Stimulated activated CD4-positive, alpha-beta T cell treated with anti-CD3 and anti-CD28 coated beads, Interleukin-12 subunit alpha, Interleukin-12 subunit beta, amount 100 ng/mL, for 4 hours (primary cell): ENCODE data around the gene CCDC187.
"Not testable (repeated sequence)": the region's sequence is repeated elsewhere in the genome, so short reads cannot be mapped to it uniquely, and the experiment has no call there.

ENCODE experiments used
- DNase-seq: peaks from one replicate; pipeline ENCODE4 v3.0.0-alpha.2; 2020

Gene CCDC187

DNA sequence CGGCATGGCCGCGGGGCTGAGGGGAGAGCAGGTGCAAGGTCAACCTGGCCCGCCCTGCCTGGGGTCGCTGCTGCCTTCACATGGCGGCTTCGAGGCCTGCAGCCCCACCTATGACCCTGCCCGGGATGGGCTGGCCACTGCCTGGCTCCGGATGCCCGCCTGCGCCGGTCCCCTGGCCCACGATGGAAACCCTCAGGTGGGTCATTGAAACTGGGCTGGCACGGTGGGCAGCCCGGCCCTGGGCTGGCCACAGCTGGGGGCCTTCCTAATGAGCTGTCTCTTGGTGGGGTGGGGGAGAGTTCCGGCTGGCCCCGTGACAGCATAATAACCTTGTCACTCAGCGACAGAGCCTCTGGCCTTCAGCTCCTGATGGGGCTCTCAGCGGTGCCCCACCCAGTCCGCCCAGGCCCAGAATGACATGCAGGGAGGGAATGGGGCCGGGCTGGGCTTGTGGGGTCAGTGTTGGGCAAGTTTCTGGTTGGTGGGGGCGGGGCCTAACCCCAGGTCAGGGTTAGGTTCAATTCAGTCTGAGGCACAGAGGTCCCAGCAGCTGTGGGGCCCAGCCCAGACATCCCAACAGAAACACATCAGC lies at the start of gene CCDC187:
TSS of gene CCDC187 (minus strand) at position 270 of the 592 bp plus-strand sequence. CDS start at position 6, 264 bp downstream.
- no peak for DNase-seq

- no peak for DNase-seq
These were observed 49.2 kb upstream of the CCDC187 start for GRCh38 chr9:136353088-136353487.

- DNase-seq: no peak
These were observed 48.8 kb upstream of the CCDC187 start for GRCh38 chr9:136352682-136353081.

GRCh38 chr9:136351868-136352267 lies 48.0 kb upstream of the CCDC187 start:
- DNase-seq: not testable (repeated sequence)

DNA sequence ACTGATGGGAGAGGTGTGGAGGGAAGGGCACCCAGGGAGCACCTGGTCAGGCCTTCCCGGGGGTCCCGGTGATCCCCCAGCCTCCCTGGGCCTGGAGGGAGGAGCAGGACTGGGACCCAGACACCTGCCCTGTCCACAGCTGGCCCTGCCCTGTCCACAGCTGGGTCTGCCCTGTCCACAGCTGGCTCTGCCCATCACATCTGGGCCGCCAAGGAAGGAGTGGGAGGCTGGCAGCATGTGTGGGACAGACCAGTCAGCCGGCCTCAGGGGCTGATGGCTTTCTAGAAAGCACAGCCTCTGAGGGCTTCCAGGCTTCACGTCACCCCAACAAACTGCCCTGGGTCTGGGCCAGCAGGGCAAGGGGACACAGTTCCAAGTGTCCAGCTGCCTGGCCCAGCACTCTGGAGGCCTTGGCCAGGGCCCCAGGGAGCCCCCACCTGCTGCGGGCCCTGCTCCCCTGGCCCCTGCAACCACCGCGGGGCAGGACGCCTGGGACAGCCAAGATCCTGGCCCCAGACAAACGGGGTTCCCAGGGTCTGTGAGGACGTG lies 47.4 kb upstream of the CCDC187 start:
- no peak for DNase-seq

DNA sequence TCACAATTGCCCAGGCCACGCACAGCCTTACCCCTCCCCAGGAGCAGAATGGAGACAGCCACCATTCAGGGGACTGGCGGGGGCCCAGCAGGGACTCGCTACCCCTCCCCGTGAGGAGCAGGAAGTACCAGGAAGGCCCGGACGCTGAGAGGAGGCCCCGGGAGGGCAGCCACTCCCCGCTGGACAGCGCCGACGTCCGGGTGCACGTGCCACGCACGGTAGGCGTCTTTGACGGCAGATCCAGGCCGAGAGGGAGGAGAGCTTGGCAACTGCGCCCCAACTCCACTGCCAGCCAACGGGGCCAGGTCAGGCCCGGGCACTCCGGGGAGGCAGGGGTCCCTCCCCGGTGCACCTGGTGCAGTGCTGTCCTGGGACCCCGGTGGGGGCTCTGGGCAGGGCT lies 45.7 kb upstream of the CCDC187 start:
- DNase-seq: no peak

- no peak for DNase-seq
These were observed 44.8 kb upstream of the CCDC187 start for GRCh38 chr9:136348691-136349090.

- no peak for DNase-seq
These were observed 43.8 kb upstream of the CCDC187 start for GRCh38 chr9:136347472-136348256.

DNA sequence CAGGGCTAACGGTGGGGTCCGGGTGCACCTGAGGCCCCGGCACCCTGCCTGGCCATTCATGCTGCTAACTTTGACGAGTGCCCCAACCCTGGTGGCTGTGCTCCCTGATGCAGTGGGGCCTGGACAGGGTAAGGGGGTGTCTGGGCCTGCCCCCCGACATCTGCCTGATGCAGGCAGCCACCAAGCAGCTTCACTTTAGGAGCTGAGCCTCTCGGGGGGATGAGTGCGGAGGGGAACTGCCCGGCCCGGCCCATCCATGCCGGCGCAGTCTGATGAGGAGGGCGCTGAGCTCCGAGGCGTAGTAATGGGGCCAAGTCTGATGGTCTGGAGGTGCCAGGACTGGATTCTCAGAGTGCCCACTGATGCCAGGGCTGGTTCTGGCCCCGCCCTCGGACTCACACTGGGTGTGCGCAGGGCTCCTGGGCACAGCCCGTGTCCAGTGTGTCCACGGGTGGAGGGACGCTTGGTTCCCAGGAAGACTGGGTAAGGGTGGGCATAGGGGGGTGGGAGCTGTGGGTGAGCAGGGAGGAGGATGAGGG lies 43.1 kb upstream of the CCDC187 start:
- no peak for DNase-seq

GRCh38 chr9:136346157-136346481 lies 42.2 kb upstream of the CCDC187 start:
- DNase-seq: no peak

GRCh38 chr9:136345281-136346156 lies 41.6 kb upstream of the CCDC187 start:
- no peak for DNase-seq

DNA sequence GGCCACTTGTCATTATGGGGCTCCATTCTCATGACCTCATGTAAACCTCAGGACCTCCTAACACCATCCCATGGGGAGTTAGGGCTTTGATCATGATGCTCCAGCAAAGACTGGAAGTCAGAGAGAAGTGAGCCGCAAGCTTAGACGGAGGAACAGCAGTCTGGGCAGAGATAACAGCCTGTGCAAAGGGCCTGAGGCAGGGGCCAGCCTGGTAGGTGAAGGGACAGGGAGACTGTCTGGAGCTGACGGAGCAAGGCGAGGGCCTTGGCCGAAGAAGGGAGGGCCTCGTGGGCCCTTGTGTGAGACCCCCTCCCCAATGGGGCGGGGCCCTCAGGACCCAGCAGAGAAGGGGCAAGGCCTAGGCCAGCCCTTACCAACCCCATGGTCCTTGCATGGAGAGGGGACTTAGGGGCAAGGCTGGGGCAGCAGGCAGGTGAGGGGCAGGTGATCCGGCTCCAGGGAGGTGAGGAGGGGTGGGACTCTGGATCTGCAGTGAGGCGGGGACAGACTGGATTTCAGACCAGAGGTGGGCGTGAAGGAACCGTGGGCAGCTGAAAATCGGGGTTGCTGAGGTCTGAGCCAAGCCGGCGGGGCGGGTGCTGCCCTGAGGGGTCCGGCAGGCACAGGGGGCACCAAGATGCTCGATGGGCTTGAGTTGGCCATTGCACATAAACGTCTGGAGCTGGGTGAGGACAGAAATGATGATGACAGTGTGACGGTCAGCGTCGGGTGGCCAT lies 40.8 kb upstream of the CCDC187 start:
- no peak for DNase-seq

GRCh38 chr9:136343884-136344269 lies 40.0 kb upstream of the CCDC187 start:
- no peak for DNase-seq

GRCh38 chr9:136343121-136343883 lies 39.4 kb upstream of the CCDC187 start:
- DNase-seq: no peak

DNA sequence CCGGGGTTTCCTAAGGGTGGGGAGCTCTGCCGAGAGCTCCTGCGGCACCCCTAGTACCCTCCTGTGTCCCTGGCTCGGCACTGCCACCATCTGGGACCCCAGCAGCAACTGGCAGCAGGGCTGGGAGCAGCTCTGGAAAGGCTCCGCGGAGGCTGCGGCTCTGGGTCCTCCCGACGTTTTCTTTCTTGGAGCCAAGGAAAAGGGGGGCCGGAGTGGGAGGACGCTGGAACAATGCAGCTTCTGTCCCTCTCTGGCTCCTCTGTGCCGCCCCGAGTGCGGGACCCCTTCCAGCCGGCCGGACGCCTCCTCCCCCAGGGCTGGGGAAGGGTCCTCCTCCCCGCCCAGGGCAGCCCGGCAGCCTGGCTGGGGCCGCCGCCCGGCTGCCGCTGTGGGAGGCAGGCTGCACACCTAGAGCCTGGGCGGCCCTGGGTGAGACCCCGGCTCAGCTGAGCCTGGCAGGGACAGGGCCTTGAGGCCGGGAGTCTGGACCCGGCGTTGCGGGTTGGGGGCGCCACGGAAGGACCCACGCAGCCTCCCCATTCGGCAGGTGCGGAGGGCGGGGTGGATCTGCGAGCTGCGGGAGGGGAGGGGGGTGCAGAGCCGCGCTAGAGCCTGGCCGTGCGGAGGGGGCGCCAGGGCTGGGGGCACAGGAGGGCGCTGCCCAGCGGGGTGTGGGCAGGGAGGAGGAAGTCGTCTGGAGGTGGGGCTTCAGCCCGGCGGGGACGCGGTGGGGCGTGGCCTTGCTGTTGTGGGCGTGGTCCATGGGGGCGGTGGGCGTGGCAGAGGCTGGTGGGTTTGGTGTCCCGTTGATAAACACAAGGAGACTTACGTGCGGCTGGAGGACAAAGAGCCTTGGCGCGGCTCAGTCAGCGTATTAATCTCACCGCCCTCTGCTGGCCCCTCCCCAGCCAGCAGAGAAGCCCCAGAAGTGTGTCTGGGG lies 38.6 kb upstream of the CCDC187 start:
- DNase-seq: peak; percentile 54

DNA sequence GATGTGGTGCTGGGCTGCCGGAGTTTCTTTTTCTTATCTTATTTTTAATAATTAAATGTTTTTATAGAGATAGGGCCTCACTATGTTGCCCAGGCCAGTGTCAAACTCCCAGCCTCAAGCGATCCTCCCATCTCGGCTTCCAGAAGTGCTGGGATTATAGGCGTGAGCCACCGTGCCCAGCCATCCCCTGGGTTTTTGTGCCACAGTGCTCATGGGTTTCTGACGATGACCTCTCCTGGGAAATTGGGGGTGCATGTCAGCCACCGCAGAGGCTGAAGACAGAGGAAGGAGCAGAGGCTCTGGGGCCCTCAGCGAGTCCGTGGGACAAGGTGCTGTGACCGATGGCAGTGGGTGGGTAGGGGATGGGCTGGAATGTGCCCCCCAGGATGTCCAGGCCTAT lies 37.9 kb upstream of the CCDC187 start:
- no peak for DNase-seq

GRCh38 chr9:136341042-136341655 lies 37.3 kb upstream of the CCDC187 start:
- no peak for DNase-seq

DNA sequence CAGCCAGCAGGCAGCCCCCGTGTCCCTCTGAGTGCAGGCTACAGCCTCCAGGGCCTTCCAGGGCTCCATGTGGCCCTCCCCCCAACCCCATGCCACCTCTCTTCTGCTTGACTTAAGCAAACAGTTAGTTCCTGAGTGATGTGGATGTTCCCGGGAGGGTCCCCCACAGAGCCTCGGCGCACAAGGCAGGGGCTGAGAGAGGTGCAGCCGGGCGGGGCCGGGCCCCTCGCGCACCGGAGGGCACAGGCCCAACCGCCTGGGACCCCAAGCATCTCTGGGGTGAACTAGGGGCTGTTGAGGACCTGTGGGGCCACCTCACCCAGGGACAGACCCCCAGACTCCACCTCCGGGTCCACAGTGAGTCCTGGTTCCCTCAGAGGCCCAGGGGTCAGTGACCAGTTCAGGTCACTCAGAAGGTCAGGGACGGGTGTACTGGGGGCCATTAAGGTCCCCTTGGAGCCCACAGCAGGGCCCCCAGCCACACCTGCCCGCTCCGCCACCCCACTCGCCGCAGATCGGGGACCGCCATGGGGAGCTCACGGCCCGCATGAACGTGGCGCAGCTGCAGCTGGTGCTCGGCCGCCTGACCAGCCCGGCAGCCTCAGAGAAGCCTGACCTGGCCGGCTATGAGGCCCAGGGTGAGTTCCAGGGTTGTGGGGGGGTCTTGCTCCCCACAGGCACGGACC lies 36.6 kb upstream of the CCDC187 start:
- DNase-seq: no peak

DNA sequence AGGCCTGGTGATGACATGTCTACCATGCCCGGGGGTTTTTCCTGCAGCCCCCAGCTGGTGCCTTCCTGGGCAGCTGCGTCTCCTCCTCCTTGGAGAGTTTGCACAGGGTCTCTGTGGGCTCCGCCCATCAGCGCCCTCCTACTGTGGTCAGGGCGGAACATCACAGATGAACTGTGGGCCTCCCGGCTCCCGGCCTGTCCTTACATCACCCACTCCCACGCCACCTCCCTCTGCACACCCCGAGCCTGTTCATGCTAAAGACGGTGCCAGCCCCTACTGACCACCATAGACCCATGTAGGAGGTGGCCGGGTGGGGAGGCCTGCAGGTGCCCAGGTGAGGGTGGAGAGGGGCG lies 36.0 kb upstream of the CCDC187 start:
- DNase-seq: no peak
